Activated gamma-delta T cell treated with anti-CD3 and anti-CD28 coated beads, Interleukin-2, amount 50 U/mL, for 16 hours (primary cell): ENCODE results near the gene CTNNA2.

Source experiments
- DNase-seq: peaks from one replicate; pipeline ENCODE4 v3.0.0-alpha.2; 2020; ENCODE audit warnings: low read depth

Gene CTNNA2

GRCh38 chr2:79713131-79713785, 200.4 kb downstream of the CTNNA2 start:
- no peak for DNase-seq

DNA sequence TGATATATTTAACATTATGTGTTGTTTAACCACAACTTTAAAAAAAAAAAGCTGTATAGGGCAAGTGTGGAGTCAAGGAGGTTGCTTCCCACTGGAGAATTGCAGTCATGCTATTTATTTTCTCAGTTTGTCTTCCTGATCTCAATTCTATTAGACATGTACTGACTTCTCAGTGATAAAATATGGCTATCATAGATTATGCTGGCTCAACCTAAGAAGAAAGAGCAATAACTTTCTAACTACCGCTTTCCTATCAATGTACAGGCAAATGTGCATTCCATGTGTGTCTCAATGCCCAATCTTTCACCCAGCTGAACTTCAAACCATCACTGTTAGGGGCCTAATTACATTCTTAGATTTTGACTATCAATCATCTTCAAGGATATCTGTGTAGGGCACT, 201.4 kb downstream of the CTNNA2 start:
- no peak for DNase-seq

- DNase-seq: no peak
These were observed 202.5 kb downstream of the CTNNA2 start for GRCh38 chr2:79715338-79715737.

DNA sequence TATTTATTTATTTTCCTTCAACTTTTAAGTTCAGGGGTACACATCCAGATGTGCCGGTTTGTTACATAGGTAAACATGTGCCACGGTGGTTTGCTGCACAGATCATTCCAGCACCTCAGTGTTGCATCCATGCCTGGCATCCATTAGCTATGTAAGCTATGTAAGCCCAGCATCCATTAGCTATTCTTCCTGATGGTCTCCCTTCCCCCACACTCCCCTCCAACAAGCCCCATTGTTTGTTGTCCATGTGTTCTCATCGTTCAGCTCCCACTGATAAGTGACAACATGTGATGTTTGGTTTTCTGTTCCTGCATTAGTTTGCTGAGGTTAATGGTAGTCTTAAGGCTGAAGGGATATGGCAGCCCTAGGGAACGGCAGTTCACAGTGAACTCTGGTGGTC, 203.4 kb downstream of the CTNNA2 start:
- no peak for DNase-seq

DNA sequence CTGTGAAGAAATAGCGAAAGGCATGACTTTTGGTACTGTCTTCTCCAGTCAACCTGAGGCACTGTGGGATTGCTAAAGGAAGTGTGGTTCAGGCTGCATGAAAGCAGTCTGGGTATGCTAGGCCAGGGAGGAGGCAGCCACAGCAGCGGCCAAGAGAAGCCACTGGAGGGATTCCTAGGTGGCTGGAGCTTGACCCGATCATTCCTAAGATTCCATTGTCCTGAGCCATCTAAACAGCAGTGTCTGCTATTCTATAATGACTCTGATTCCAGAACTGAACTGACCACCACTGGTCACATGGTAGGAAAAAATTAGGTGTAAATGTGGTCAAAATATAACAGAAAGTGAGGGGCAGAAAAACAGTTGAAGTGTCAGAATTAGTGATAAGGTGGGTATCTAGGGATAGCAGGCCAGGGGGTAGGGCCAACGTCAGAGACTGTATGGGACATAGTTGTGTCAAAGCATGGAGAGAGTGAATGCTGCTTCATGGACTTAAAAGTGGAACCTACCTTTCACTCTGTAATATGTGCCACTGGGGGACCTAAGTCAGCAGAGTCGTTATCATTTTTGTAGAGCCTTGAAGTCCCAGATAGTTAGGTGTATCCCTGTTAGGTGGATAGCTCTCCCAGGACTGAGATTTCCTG, 204.6 kb downstream of the CTNNA2 start:
- DNase-seq: no peak

GRCh38 chr2:79721061-79721460, 208.2 kb downstream of the CTNNA2 start:
- DNase-seq: no peak

GRCh38 chr2:79721966-79722365, 209.1 kb downstream of the CTNNA2 start:
- no peak for DNase-seq

- no peak for DNase-seq
These were observed 211.0 kb downstream of the CTNNA2 start for GRCh38 chr2:79723830-79724229.

- DNase-seq: no peak
These were observed 216.7 kb downstream of the CTNNA2 start for GRCh38 chr2:79729532-79729931.

GRCh38 chr2:79734518-79734917, 221.7 kb downstream of the CTNNA2 start:
- DNase-seq: no peak

DNA sequence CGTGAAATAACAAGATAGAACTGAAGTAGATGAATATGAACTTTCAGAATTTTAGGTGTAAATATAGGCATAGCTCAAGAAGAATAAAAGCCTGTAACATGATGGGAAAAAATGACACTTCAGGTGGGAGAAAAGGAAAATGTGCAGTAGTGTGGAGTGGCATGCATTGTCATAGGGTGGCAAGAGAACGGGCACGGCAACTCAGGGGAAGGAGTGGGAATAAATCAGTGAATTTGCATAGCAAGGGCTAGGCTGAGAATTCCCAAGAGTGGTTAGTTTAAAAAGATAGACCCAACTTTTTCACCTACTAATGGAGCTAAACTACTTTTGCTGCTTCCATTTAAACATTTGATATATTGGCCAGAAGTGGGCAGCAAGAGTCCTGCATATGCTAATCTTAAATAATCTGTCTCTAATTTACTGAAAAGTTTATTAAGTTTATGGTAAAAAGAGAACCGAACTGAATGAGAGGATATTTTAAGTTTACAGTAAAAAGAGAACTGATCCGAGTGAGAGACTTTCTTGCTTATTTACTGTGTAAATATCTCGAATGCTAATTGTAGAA, 228.1 kb downstream of the CTNNA2 start:
- DNase-seq: no peak

GRCh38 chr2:79750321-79750720, 237.5 kb downstream of the CTNNA2 start:
- DNase-seq: no peak

DNA sequence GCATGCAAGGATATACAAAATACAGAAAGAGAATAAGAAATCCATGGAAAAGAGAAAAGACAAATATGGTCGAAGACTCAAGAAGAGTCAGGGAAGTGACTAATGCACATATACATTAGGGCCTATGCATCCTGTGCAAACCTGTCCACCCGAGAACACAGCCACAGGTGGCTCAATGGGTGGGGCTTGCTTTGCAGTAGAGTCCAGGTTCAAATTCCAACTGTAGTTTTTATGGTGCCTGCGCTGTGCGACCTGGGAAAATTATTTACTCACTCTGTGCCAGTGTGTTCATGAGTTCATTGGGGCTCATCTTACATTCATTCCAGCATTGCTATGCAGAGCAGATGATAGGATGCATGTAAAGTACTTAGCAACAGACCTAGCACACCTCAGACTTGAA, 244.7 kb downstream of the CTNNA2 start:
- DNase-seq: no peak

GRCh38 chr2:79758042-79758441, 245.2 kb downstream of the CTNNA2 start:
- DNase-seq: no peak

DNA sequence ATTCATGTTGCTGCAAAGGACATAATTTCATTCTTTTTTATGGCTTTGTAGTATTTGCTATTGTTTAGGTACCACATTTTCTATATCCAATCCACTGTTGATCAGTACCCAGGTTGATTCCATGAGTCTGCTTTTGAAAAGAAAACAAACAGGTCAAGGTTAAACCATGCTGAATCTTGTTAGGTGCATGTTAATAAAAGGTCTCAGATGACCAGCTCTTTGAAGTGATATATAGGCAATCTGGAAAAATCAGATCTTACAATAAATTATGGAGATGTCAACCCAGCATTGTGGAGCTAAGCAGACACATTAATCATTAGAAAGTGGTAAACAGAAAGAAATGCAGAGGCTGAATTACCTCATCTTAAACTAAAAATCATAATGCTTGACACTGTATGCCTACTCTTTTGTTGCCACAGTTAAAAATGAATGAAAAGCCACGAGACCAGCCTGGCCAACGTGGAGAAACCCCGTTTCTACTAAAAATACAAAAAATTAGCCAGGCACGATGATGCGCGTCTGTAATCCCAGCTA, 246.0 kb downstream of the CTNNA2 start:
- DNase-seq: no peak

DNA sequence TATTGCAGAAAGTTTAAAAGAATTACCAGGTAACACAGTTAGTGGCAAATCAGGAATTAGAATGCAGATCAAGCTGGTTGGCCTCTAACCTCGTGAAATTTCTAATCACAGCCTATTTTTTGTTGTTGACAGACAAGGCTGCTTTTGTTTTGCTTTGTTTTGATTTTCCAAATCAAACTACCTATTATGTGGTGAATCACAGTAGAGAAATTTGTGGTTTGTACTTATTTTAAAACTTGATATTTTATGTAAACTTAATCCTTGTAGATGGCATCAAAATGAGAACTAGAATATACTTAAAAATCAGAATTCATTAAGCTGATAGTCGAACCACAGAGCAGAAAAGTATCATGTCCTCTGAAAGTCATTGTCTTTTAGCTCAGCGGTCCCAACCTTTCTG, 258.1 kb downstream of the CTNNA2 start:
- DNase-seq: no peak

GRCh38 chr2:79771493-79771892, 258.6 kb downstream of the CTNNA2 start:
- no peak for DNase-seq

- DNase-seq: no peak
These were observed 261.2 kb downstream of the CTNNA2 start for GRCh38 chr2:79774016-79774415.

- DNase-seq: no peak
These were observed 263.6 kb downstream of the CTNNA2 start for GRCh38 chr2:79776461-79776860.

DNA sequence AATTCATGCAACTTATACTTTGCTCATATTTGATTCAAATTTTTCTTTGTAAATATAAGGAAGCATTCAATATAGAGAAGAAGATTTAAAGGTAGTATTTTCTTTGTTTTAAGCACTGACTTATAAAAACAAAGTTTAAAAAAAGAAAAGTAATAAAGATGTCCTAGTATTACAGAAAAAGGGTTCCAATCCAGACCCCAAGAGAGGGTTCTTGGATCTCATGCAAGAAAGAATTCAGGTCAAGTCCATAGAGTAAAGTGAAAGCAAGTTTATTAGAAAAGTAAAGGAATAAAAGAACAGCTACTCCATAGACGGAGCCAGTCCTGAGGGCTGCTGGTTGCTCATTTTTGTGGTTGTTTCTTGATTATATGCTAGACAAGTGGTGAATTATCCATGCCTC, 267.9 kb downstream of the CTNNA2 start:
- DNase-seq: no peak

- DNase-seq: no peak
These were observed 270.0 kb downstream of the CTNNA2 start for GRCh38 chr2:79782576-79783452.

DNA sequence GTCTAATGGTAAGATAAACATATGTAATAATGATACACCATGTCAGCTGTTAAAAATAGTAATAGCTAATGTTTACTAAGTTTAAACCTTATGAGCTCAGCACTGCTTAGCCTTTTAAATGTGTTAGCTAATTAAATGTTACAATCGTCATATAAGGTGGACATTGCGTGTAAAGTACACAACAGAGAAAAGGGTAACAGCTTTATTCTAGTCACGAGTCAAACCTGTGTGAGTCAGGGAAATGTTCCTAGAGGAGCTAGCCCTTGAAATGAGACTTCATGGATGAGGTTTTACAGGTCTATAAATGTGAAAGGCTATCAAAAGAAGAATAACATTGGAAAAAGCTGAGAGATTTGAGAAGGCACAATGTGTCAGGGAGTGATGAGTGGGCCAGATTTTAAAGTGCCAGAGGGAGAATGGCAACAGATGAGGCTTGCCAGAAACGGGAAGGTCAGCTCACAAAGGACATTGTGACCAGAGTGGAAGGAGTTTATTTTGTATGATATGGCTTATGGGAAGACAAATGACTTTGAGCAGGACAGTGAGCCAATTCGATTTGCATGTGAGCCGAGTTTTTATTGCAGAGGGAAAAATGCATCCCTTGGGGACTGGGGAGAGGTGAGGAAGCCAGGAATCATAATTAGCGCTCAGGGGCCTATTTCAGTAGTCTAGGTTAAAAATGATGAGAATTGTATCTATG, 276.3 kb downstream of the CTNNA2 start:
- no peak for DNase-seq
